Fibroblast of pulmonary artery (primary cell): Measurements from ENCODE around the gene LSAMP.

Experiments
- DNase-seq: peaks from one replicate; pipeline ENCODE4 v3.0.0-alpha.2; 2010; ENCODE audit warnings: low read depth
- H3K4me3 ChIP-seq: replicated peaks from 2 replicates; pipeline ENCODE4 v1.5.1; 2011; ENCODE audit warnings: low read depth, mild to moderate bottlenecking, control low read depth, low read length, moderate library complexity
- CTCF ChIP-seq: IDR thresholded peaks from 2 replicates; pipeline ENCODE4 v1.5.1; 2011; ENCODE audit warnings: mild to moderate bottlenecking, control low read depth, low read length, inconsistent platforms; ENCODE audit errors: missing control alignments

The LSAMP gene

GRCh38 chr3:116341899-116342298 is 103.4 kb downstream of the LSAMP start:
- no peak overlapping the region for H3K4me3 ChIP-seq
- no peak for DNase-seq
- TF ChIP-seq CTCF: no peak

GRCh38 chr3:116341381-116341780 is 103.9 kb downstream of the LSAMP start:
- H3K4me3 ChIP-seq: no peak overlapping the region
- TF ChIP-seq CTCF: no peak
- no peak for DNase-seq

- no peak for DNase-seq
- no peak for TF ChIP-seq CTCF
- H3K4me3 ChIP-seq: no peak overlapping the region
Observed at GRCh38 chr3:116340680-116341216, 104.5 kb downstream of the LSAMP start.

- DNase-seq: peak; percentile 48
- TF ChIP-seq CTCF: no peak
- H3K4me3 ChIP-seq: no peak overlapping the region
Observed at GRCh38 chr3:116339441-116340028, 105.8 kb downstream of the LSAMP start.

GRCh38 chr3:116338713-116339112 is 106.6 kb downstream of the LSAMP start:
- TF ChIP-seq CTCF: no peak
- no peak for DNase-seq
- H3K4me3 ChIP-seq: no peak overlapping the region

GRCh38 chr3:116337229-116337628 is 108.1 kb downstream of the LSAMP start:
- H3K4me3 ChIP-seq: no peak overlapping the region
- TF ChIP-seq CTCF: peak; percentile 32

GRCh38 chr3:116331380-116331779 is 113.9 kb downstream of the LSAMP start:
- no peak overlapping the region for H3K4me3 ChIP-seq
- DNase-seq: no peak
- no peak for TF ChIP-seq CTCF

More at GRCh38 chr3:116337229-116337628, 108.1 kb downstream of the LSAMP start:
- DNase-seq: no peak
